HG02943 (cell line): Measurements from ENCODE around the gene PIK3R5.

ENCODE experiments used
- ATAC-seq: cut with Tn5 transposase; IDR thresholded peaks from one replicate; pipeline ENCODE4 v1.9.1; 2021; ENCODE audit warnings: mild to moderate bottlenecking, low read depth, moderate library complexity; ENCODE audit not compliant: unreplicated experiment

Gene PIK3R5

GRCh38 chr17:8839410-8839935, 126.0 kb downstream of the PIK3R5 start:
- ATAC-seq: no peak

- ATAC-seq: no peak
These were observed 126.9 kb downstream of the PIK3R5 start for GRCh38 chr17:8838551-8839095.

GRCh38 chr17:8837563-8838075, 127.9 kb downstream of the PIK3R5 start:
- no peak for ATAC-seq

GRCh38 chr17:8836821-8837562, 128.5 kb downstream of the PIK3R5 start:
- no peak for ATAC-seq

GRCh38 chr17:8835631-8836364, 129.7 kb downstream of the PIK3R5 start:
- no peak for ATAC-seq

GRCh38 chr17:8835106-8835505, 130.4 kb downstream of the PIK3R5 start:
- no peak for ATAC-seq

- ATAC-seq: no peak
These were observed 132.7 kb downstream of the PIK3R5 start for GRCh38 chr17:8832711-8833352.

- ATAC-seq: no peak
These were observed 134.2 kb downstream of the PIK3R5 start for GRCh38 chr17:8831234-8831849.

- ATAC-seq: no peak
These were observed 135.4 kb downstream of the PIK3R5 start for GRCh38 chr17:8830141-8830540.

- no peak for ATAC-seq
These were observed 136.2 kb downstream of the PIK3R5 start for GRCh38 chr17:8829036-8829941.
